HG03159 (cell line): ENCODE data around the gene UBE2O.

ENCODE experiments used
- ATAC-seq: cut with Tn5 transposase; IDR thresholded peaks from one replicate; pipeline ENCODE4 v1.9.1; 2021; ENCODE audit warnings: mild to moderate bottlenecking, moderate library complexity; ENCODE audit not compliant: unreplicated experiment

Gene UBE2O

GRCh38 chr17:76442341-76443338 is 10.3 kb downstream of the UBE2O start:
- no peak for ATAC-seq

DNA sequence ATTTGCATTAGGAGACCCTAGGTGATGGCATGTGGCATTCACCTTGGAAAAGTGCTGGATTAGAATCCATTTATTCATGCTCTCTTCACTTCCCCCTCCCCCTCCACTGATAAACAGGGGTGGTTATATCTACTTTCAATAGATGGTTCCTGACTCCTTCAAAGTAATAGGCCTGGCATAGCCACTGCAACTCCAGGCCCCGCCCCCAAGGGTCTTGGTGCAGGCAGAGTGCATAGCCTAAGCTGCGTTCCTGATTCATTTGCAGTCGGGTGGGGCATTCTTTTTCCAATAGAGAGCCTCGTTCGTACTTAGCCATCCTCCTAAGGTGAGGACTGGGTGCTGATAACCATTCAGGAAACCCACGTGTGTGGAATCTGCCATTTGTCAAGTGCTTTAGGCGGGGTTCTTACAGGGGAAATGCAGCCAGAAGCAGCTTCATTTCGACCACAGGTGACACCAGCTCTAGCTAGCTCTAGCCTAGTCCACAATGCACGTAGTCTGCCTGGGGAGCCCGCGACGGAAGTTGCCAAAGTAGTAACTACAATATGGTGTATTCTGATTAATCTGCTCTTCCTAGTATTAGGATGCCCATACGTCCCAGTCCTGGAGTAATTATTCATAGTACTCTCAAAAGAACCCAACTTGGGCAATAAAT is 11.1 kb downstream of the UBE2O start:
- ATAC-seq = no peak

DNA sequence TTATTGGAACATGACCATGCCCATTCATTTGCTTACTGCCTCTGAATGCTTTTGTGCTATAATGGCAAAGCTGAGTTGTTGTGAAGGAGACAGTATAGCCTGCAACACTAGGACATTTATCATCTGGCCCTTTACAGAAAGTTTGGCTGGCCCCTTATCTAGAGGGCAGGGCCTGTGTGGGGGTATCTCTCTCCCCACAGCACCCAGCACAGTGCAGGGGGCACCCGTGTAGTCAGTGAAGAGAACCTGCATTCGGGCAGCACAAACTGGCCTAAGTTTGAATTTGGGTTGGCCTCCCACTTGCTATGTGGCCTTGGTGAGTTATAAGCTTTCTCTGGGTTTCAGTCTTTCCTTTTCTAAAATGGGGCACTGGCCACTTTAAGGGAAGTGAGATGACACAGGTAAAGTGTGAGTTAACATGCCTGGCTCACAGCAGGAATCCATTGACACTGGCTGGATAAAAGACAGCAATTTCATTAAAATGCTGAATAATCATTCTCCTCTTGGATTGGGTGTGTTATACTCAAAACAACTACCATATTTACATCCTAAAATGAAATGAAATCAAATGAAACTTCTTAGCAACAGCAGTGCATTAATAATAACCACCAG is 12.1 kb downstream of the UBE2O start:
- ATAC-seq = no peak

DNA sequence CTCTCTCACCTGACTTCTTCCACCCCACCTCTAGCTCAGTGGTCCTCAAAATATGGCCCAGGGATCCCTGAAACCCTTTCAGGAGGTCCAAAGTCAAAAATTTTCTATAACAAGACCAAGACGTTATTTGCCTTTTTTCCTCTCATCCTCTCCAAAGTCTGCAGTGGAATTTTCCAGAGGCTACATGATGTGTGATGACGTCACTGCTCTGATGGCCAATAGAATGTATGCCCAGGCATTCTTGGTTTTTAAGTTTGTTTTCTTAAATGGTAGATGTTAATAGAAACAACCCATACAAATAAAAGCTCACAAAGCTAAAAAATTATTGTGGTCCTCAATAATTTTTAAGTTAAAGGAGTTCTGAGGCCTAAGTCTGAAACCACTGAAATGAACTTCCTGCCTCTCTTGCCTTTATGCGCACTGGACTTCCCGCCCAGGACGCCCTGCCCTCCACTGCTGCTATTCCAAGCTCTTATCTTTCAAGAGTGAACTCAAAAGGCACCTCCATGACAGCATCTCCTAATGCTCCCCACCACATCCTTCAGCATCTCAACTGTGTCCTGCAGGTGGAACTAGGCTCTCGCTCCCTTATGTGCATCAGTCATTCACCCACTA is 13.5 kb downstream of the UBE2O start:
- ATAC-seq = no peak

- no peak for ATAC-seq
Measured at GRCh38 chr17:76438906-76439305, 14.0 kb downstream of the UBE2O start.

GRCh38 chr17:76437467-76438402 is 15.2 kb downstream of the UBE2O start:
- ATAC-seq = no peak

GRCh38 chr17:76435751-76436150 is 17.2 kb downstream of the UBE2O start:
- no peak for ATAC-seq

- no peak for ATAC-seq
Measured at GRCh38 chr17:76434870-76435269, 18.1 kb downstream of the UBE2O start.

- no peak for ATAC-seq
Measured at GRCh38 chr17:76433693-76434092, 19.3 kb downstream of the UBE2O start.

- ATAC-seq = no peak
Measured at GRCh38 chr17:76432712-76433336, 20.1 kb downstream of the UBE2O start.

- ATAC-seq = no peak
Measured at GRCh38 chr17:76432004-76432403, 20.9 kb downstream of the UBE2O start.

DNA sequence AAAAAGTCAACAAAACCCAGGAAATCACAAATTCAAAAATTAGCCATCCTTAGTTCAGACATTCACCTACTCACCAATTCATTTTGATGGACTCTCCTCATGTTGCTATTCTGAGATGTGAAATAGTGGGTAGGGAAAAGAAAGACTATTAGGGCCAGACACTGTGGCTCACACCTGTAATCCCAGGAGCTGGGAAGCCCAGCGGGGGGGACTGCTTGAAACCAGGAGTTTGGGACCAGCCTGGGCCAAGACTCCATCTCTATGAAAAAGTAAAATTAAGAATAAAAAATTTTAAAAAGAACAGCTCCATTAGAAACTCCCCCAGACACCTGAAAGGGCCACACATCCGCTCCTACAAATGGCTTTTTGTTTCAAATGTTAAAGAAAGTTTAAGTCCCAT is 21.4 kb downstream of the UBE2O start:
- ATAC-seq = no peak

GRCh38 chr17:76428511-76428910 is 24.4 kb downstream of the UBE2O start:
- ATAC-seq = no peak

DNA sequence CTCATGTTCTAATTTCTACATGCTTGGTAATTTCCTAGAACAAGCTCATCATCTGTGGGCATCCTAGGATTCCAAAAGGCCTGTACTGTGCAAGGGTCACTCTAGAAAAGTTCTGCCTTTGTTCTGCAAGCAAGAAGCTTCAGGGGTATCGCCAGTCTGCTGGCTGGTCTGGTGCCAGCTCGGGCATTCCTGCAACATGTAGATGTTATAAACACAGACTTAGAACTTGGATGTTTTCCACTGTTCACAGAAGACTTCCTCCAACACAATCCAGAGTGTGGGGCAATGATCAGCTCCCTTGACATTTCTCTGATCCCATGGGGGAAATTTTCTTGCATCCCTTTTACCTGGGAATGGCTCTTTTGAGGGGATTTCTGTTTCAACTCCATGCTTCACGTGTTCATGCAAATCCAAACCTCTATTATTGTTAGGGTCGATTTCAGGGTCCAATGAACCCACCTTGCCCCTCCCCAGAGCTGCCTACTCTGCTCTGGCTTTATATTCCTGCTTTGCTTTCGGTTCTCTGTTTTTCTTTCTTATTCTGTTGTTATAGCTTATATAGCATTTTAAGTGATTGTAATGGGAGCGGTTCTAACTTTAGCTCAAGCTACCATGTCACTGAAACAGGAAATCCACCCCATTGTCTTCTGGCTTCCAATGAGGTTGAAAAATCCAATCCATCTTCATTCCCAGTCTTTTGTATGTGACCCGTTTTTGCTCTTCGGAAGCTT is 25.3 kb downstream of the UBE2O start:
- ATAC-seq = no peak

GRCh38 chr17:76426853-76427252 is 26.1 kb downstream of the UBE2O start:
- ATAC-seq = no peak

DNA sequence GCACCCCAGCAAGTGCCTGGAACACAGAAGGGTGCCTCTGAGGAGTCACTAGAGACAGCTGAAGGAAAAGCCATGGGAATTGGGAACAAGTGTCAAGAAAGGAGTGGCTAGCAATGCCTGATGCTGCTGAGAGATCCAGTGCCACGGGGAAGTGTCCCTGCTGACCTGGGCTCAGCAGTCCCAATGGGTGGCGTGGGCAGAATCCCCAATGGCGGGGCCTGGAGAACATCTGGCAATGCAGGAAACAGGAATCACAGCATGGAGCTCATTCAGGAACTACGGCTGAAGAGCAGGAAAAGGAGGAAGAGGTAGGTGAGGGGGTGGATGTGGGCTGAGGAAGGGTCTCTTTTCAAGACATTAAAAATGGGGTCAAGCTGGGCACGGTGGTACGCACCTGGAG is 30.1 kb downstream of the UBE2O start:
- no peak for ATAC-seq

- no peak for ATAC-seq
Measured at GRCh38 chr17:76422406-76422805, 30.5 kb downstream of the UBE2O start.

- no peak for ATAC-seq
Measured at GRCh38 chr17:76421044-76421407, 31.9 kb downstream of the UBE2O start.
